ENCODE measurements around the gene CGRRF1. TPM values are rescaled to one million over a fixed set of nuclear protein-coding genes. Genes with fewer than 3 reads are reported as not detected.

CGRRF1 gene
- polyA plus RNA-seq, 1 donor: 16.0 TPM

GRCh38 chr14:54488646-54489317 lies 20.9 kb upstream of the CGRRF1 start, which contains the start of gene GMFB:
Gene GMFB, minus strand, starts transcription at chr14:54488980. Its CDS starts 53 bp downstream, at chr14:54488927.
- 0% methylated on average over 2 of the region's 51 CpGs for WGBS (ENCODE audit: insufficient coverage, low lambda C conversion rate)
- Histone ChIP-seq H3K36me3 (ENCODE audit: control insufficient read depth, insufficient read depth, low read length) (no peaks in the 10 kb centered on the region), H3K27ac (ENCODE audit: low read length) (peak within 1 kb of the TSS; percentile 93), H3K27me3 (ENCODE audit: control insufficient read depth, insufficient read depth, low read length) (no peaks in the 10 kb centered on the region), H3K4me1 (ENCODE audit: control insufficient read depth, insufficient read depth, low read length) (peaks cover 11% of the 10 kb centered on the region), H3K4me3 (ENCODE audit: low read length) (peak within 1 kb of the TSS; percentile 100), H3K9me3 (ENCODE audit: control insufficient read depth, low read depth, low read length) (no peaks in the 10 kb centered on the region)
- DNase-seq: peak; percentile 89 to 95

GRCh38 chr14:54489318-54489683 lies 20.4 kb upstream of the CGRRF1 start:
- Histone ChIP-seq H3K9me3 (ENCODE audit: control insufficient read depth, low read depth, low read length) (no peaks in the 10 kb centered on the region), H3K36me3 (ENCODE audit: control insufficient read depth, insufficient read depth, low read length) (no peaks in the 10 kb centered on the region), H3K27ac (ENCODE audit: low read length) (peak overlapping the region; percentile 93), H3K4me3 (ENCODE audit: low read length) (peak overlapping the region; percentile 100), H3K27me3 (ENCODE audit: control insufficient read depth, insufficient read depth, low read length) (no peaks in the 10 kb centered on the region), H3K4me1 (ENCODE audit: control insufficient read depth, insufficient read depth, low read length) (peaks cover 11% of the 10 kb centered on the region)
- DNase-seq: no peak
- WGBS (ENCODE audit: insufficient coverage, low lambda C conversion rate): 0% methylated on average over 1 of the region's 5 CpGs

- Histone ChIP-seq H3K27ac (ENCODE audit: low read length) (peak overlapping the region; percentile 93), H3K27me3 (ENCODE audit: control insufficient read depth, insufficient read depth, low read length) (no peaks in the 10 kb centered on the region), H3K9me3 (ENCODE audit: control insufficient read depth, low read depth, low read length) (no peaks in the 10 kb centered on the region), H3K36me3 (ENCODE audit: control insufficient read depth, insufficient read depth, low read length) (no peaks in the 10 kb centered on the region), H3K4me3 (ENCODE audit: low read length) (peak overlapping the region; percentile 100), H3K4me1 (ENCODE audit: control insufficient read depth, insufficient read depth, low read length) (peaks cover 11% of the 10 kb centered on the region)
- WGBS (ENCODE audit: insufficient coverage, low lambda C conversion rate): 100% methylated on average over 1 of the region's 4 CpGs
- no peak for DNase-seq
Measured at GRCh38 chr14:54489731-54490444, 19.8 kb upstream of the CGRRF1 start.

- no peaks in the 10 kb centered on the region for H3K27me3 ChIP-seq (ENCODE audit: control insufficient read depth, insufficient read depth, low read length)
- no peaks in the 10 kb centered on the region for H3K36me3 ChIP-seq (ENCODE audit: control insufficient read depth, insufficient read depth, low read length)
- H3K9me3 ChIP-seq (ENCODE audit: control insufficient read depth, low read depth, low read length): no peaks in the 10 kb centered on the region
- H3K4me1 ChIP-seq (ENCODE audit: control insufficient read depth, insufficient read depth, low read length): peaks cover 11% of the 10 kb centered on the region
- DNase-seq: no peak
- H3K4me3 ChIP-seq (ENCODE audit: low read length): no peak overlapping the region
- H3K27ac ChIP-seq (ENCODE audit: low read length): no peak overlapping the region
- no CpG with 5 or more reads among the region's 3 CpGs for WGBS (ENCODE audit: insufficient coverage, low lambda C conversion rate)
Measured at GRCh38 chr14:54490445-54491175, 19.1 kb upstream of the CGRRF1 start.

- WGBS (ENCODE audit: insufficient coverage, low lambda C conversion rate): no CpG with 5 or more reads among the region's 13 CpGs
- no peaks in the 10 kb centered on the region for H3K27me3 ChIP-seq (ENCODE audit: control insufficient read depth, insufficient read depth, low read length)
- H3K4me3 ChIP-seq (ENCODE audit: low read length): no peak overlapping the region
- no peaks in the 10 kb centered on the region for H3K36me3 ChIP-seq (ENCODE audit: control insufficient read depth, insufficient read depth, low read length)
- no peak overlapping the region for H3K27ac ChIP-seq (ENCODE audit: low read length)
- peaks cover 21% of the 10 kb centered on the region for H3K4me1 ChIP-seq (ENCODE audit: control insufficient read depth, insufficient read depth, low read length)
- no peak for DNase-seq
- H3K9me3 ChIP-seq (ENCODE audit: control insufficient read depth, low read depth, low read length): no peaks in the 10 kb centered on the region
Measured at GRCh38 chr14:54493293-54493692, 16.4 kb upstream of the CGRRF1 start.

GRCh38 chr14:54497224-54497623 lies 12.5 kb upstream of the CGRRF1 start:
- peak overlapping the region; percentile 70 for H3K27ac ChIP-seq (ENCODE audit: low read length)
- no CpG with 5 or more reads among the region's 2 CpGs for WGBS (ENCODE audit: insufficient coverage, low lambda C conversion rate)

GRCh38 chr14:54498095-54498531 lies 11.6 kb upstream of the CGRRF1 start:
- Histone ChIP-seq H3K9me3 (ENCODE audit: control insufficient read depth, low read depth, low read length) (no peaks in the 10 kb centered on the region), H3K27me3 (ENCODE audit: control insufficient read depth, insufficient read depth, low read length) (no peaks in the 10 kb centered on the region), H3K4me3 (ENCODE audit: low read length) (no peak overlapping the region), H3K36me3 (ENCODE audit: control insufficient read depth, insufficient read depth, low read length) (no peaks in the 10 kb centered on the region), H3K4me1 (ENCODE audit: control insufficient read depth, insufficient read depth, low read length) (peaks cover 22% of the 10 kb centered on the region), H3K27ac (ENCODE audit: low read length) (peak overlapping the region; percentile 70)
- DNase-seq: peak; percentile 41 to 77
- 19% methylated on average over 3 of the region's 5 CpGs for WGBS (ENCODE audit: insufficient coverage, low lambda C conversion rate)

More at GRCh38 chr14:54497224-54497623, 12.5 kb upstream of the CGRRF1 start:
- no peaks in the 10 kb centered on the region for H3K27me3 ChIP-seq (ENCODE audit: control insufficient read depth, insufficient read depth, low read length)
- no peaks in the 10 kb centered on the region for H3K36me3 ChIP-seq (ENCODE audit: control insufficient read depth, insufficient read depth, low read length)
- no peaks in the 10 kb centered on the region for H3K9me3 ChIP-seq (ENCODE audit: control insufficient read depth, low read depth, low read length)
- peaks cover 22% of the 10 kb centered on the region for H3K4me1 ChIP-seq (ENCODE audit: control insufficient read depth, insufficient read depth, low read length)
- no peak overlapping the region for H3K4me3 ChIP-seq (ENCODE audit: low read length)
- no peak for DNase-seq

GRCh38 chr14:54498579-54498978 lies 11.1 kb upstream of the CGRRF1 start:
- Histone ChIP-seq H3K4me3 (ENCODE audit: low read length) (no peak overlapping the region), H3K9me3 (ENCODE audit: control insufficient read depth, low read depth, low read length) (no peaks in the 10 kb centered on the region), H3K27me3 (ENCODE audit: control insufficient read depth, insufficient read depth, low read length) (no peaks in the 10 kb centered on the region), H3K4me1 (ENCODE audit: control insufficient read depth, insufficient read depth, low read length) (peaks cover 22% of the 10 kb centered on the region), H3K36me3 (ENCODE audit: control insufficient read depth, insufficient read depth, low read length) (no peaks in the 10 kb centered on the region), H3K27ac (ENCODE audit: low read length) (peak overlapping the region; percentile 70)
- WGBS (ENCODE audit: insufficient coverage, low lambda C conversion rate): no CpG with 5 or more reads among the region's 7 CpGs
- DNase-seq: no peak

GRCh38 chr14:54500744-54501143 lies 9.0 kb upstream of the CGRRF1 start:
- no peak overlapping the region for H3K4me3 ChIP-seq (ENCODE audit: low read length)
- WGBS (ENCODE audit: insufficient coverage, low lambda C conversion rate): 86% methylated on average over 1 of the region's 3 CpGs
- no peaks in the 10 kb centered on the region for H3K27me3 ChIP-seq (ENCODE audit: control insufficient read depth, insufficient read depth, low read length)
- H3K36me3 ChIP-seq (ENCODE audit: control insufficient read depth, insufficient read depth, low read length): no peaks in the 10 kb centered on the region
- H3K27ac ChIP-seq (ENCODE audit: low read length): no peak overlapping the region
- DNase-seq: no peak
- H3K4me1 ChIP-seq (ENCODE audit: control insufficient read depth, insufficient read depth, low read length): peaks cover 22% of the 10 kb centered on the region
- H3K9me3 ChIP-seq (ENCODE audit: control insufficient read depth, low read depth, low read length): no peaks in the 10 kb centered on the region

- Histone ChIP-seq H3K4me1 (ENCODE audit: control insufficient read depth, insufficient read depth, low read length) (peaks cover 22% of the 10 kb centered on the region), H3K4me3 (ENCODE audit: low read length) (no peak overlapping the region), H3K9me3 (ENCODE audit: control insufficient read depth, low read depth, low read length) (no peaks in the 10 kb centered on the region), H3K27me3 (ENCODE audit: control insufficient read depth, insufficient read depth, low read length) (no peaks in the 10 kb centered on the region), H3K36me3 (ENCODE audit: control insufficient read depth, insufficient read depth, low read length) (no peaks in the 10 kb centered on the region), H3K27ac (ENCODE audit: low read length) (no peak overlapping the region)
- DNase-seq: peak in 1 of 2 donors; percentile 38
- WGBS (ENCODE audit: insufficient coverage, low lambda C conversion rate): no CpG with 5 or more reads among the region's 3 CpGs
Measured at GRCh38 chr14:54501480-54501879, 8.2 kb upstream of the CGRRF1 start.
